Esophagus (tissue), 2 donors: ENCODE measurements around the gene E2F4. TPM values are rescaled to one million over a fixed set of nuclear protein-coding genes. Genes with fewer than 3 reads are reported as not detected.
A peak's percentile ranks its signal among the peaks of the same experiment; 100 is the strongest.

Experiments used
- H3K27ac ChIP-seq, 2 donors: one replicate each; pipeline ENCODE4 v1.5.1; 2013; ENCODE audit warnings: low read depth in 2 of 2, mild to moderate bottlenecking in 2 of 2, inconsistent platforms in 1 of 2, low read length in 1 of 2, moderate library complexity in 1 of 2
- H3K27me3 ChIP-seq, 2 donors: one replicate each; pipeline ENCODE4 v1.6.1; 2013; ENCODE audit warnings: low read length in 2 of 2, control low read depth in 1 of 2, mild to moderate bottlenecking in 1 of 2; ENCODE audit not compliant: insufficient read depth in 2 of 2, control insufficient read depth in 1 of 2
- H3K36me3 ChIP-seq, 2 donors: one replicate each; pipeline ENCODE4 v1.6.1; 2013; ENCODE audit warnings: low read length in 1 of 2; ENCODE audit not compliant: control insufficient read depth in 2 of 2, insufficient read depth in 2 of 2
- H3K4me1 ChIP-seq, 2 donors: one replicate each; pipeline ENCODE4 v1.6.1; 2013; ENCODE audit warnings: low read length in 1 of 2; ENCODE audit not compliant: control insufficient read depth in 2 of 2, insufficient read depth in 2 of 2
- H3K4me3 ChIP-seq, 2 donors: one replicate each; pipeline ENCODE4 v1.5.1; 2013; ENCODE audit warnings: low read length in 2 of 2, mild to moderate bottlenecking in 2 of 2, low read depth in 1 of 2, moderate library complexity in 1 of 2
- H3K9me3 ChIP-seq, 2 donors: one replicate each; pipeline ENCODE4 v1.6.1; 2013; ENCODE audit warnings: mild to moderate bottlenecking in 2 of 2, low read depth in 1 of 2, low read length in 1 of 2, moderate library complexity in 1 of 2; ENCODE audit not compliant: control insufficient read depth in 2 of 2, insufficient read depth in 1 of 2
- WGBS, 2 donors: extraction: QIAGEN DNeasy Blood & Tissue Kit; methylation state at CpG; one replicate each; pipeline ENCODE4 v1.1.7; 2013; 5-methylcytosine and 5-hydroxymethylcytosine counted together
- polyA plus RNA-seq, 2 donors: library from polyadenylated mRNA; stranded (reverse); fragments of 200-250 nt; gene quantifications; one replicate each; pipeline ENCODE4 v1.2.3, GENCODE V29; 2013
- donor health status: healthy with polysubstance abuse.
- donor health status: Bipolar disorder and iron deficiency.

Gene E2F4
- 10 to 100 TPM; 49.1 to 53.0 TPM for polyA plus RNA-seq

- Histone ChIP-seq H3K27ac (peak within 1 kb of the TSS; percentile 69 to 83), H3K4me3 (peak within 1 kb of the TSS; percentile 93 to 97), H3K4me1 (peaks cover 8 to 15% of the 10 kb centered on the region in 2 donors), H3K36me3 (peaks cover 0 to 31% of the 10 kb centered on the region in 2 donors), H3K27me3 (no peaks in the 10 kb centered on the region), H3K9me3 (no peaks in the 10 kb centered on the region)
- 0% methylated on average over 40 to 54 of the region's 54 CpGs for WGBS, 2 donors
Measured at GRCh38 chr16:67191995-67192681, at the start of gene E2F4. Gene E2F4, plus strand, starts transcription at chr16:67192155. Its CDS starts 73 bp downstream, at chr16:67192228.

DNA sequence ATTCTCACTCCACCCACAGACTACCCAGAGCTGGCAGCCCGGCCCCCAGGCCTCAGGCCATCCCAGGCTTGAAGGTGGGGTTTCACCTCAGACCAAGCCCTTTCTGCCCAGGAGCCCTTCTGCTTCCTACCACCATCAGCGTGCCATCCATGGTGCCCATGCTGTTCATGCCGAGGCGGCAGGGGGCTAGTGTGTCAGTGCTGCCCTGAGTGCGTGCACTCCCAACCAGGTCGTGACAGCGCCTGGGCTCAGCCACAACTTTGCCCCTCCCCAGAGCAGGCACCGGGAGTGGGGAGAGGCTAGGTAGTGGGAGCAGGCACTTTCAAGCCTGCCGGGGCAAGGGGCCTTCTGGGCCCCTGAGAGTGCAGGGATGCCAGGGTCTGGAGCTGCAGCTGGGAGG lies 49.6 kb upstream of the E2F4 start:
- H3K36me3 ChIP-seq: peaks cover 15 to 62% of the 10 kb centered on the region in 2 donors
- H3K27me3 ChIP-seq: no peaks in the 10 kb centered on the region
- H3K27ac ChIP-seq: no peak overlapping the region
- peaks cover 0 to 4% of the 10 kb centered on the region in 2 donors for H3K4me1 ChIP-seq
- no peaks in the 10 kb centered on the region for H3K9me3 ChIP-seq
- H3K4me3 ChIP-seq: no peak overlapping the region
- 93 to 95% methylated on average over 9 of the region's 9 CpGs for WGBS, 2 donors

DNA sequence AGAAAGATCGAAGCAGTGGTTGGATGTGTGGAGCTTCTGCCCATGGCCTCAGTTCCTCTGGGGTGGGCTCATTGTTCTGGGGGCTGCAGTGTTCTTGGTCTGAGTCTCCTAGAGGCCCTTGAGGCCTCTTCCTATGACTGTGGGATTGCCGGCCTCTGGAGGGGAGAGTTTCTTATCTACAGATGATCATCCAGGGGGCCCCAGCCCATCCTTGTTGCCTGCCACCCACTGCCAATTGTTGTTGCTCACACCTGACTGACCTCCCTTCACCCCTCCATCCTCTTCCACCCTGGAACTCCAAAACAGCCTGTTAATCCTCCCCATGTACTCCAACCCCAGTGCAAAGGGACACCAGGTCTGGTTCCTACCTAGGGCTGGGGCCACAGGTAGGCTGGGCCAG lies 47.0 kb upstream of the E2F4 start:
- peaks cover 15 to 68% of the 10 kb centered on the region in 2 donors for H3K36me3 ChIP-seq

DNA sequence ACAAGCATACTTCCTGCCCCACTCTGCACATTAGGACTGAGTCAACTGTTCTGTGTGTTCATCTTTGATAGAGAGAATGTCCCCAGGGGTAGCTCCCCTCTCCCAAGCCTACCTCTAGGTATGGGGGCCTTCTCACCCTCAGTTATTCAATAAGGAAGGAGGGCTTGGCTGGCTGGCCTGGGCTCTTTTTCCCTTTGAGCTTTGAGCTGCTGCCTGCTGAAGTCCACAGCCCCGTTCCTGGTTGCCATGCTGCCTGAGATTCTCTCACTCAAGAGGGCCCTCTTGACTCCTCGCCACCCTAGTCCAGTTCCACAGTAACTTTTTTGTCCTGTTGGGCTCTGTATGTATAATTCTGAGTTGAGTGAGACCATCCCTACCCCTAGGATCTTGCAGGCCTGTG lies 46.2 kb upstream of the E2F4 start:
- Histone ChIP-seq H3K27me3 (no peaks in the 10 kb centered on the region), H3K4me1 (peaks cover 0 to 10% of the 10 kb centered on the region in 2 donors), H3K9me3 (no peaks in the 10 kb centered on the region), H3K27ac (no peak overlapping the region), H3K36me3 (peaks cover 13 to 66% of the 10 kb centered on the region in 2 donors), H3K4me3 (no peak overlapping the region)
- WGBS, 2 donors: 91 to 98% methylated on average over 2 of the region's 2 CpGs

More for the DNA sequence above, 47.0 kb upstream of the E2F4 start:
- H3K27me3 ChIP-seq: no peaks in the 10 kb centered on the region
- H3K4me1 ChIP-seq: peaks cover 0 to 9% of the 10 kb centered on the region in 2 donors
- no peaks in the 10 kb centered on the region for H3K9me3 ChIP-seq
- no peak overlapping the region for H3K4me3 ChIP-seq
- 86 to 96% methylated on average over 2 of the region's 2 CpGs for WGBS, 2 donors
- H3K27ac ChIP-seq: no peak overlapping the region

GRCh38 chr16:67146523-67147357 lies 45.2 kb upstream of the E2F4 start:
- Histone ChIP-seq H3K27ac (peak overlapping the region in 1 of 2 donors; percentile 23), H3K4me3 (no peak overlapping the region), H3K27me3 (no peaks in the 10 kb centered on the region), H3K36me3 (peaks cover 7 to 58% of the 10 kb centered on the region in 2 donors), H3K9me3 (no peaks in the 10 kb centered on the region), H3K4me1 (peaks cover 0 to 12% of the 10 kb centered on the region in 2 donors)
- WGBS, 2 donors: 86 to 89% methylated on average over 7 of the region's 7 CpGs

- 58 to 62% methylated on average over 4 of the region's 4 CpGs for WGBS, 2 donors
- Histone ChIP-seq H3K9me3 (no peaks in the 10 kb centered on the region), H3K27ac (peak overlapping the region in 1 of 2 donors; percentile 23), H3K36me3 (peaks cover 3 to 50% of the 10 kb centered on the region in 2 donors), H3K4me1 (peaks cover 0 to 12% of the 10 kb centered on the region in 2 donors), H3K27me3 (no peaks in the 10 kb centered on the region), H3K4me3 (no peak overlapping the region)
Measured at GRCh38 chr16:67147437-67148140, 44.4 kb upstream of the E2F4 start.

- Histone ChIP-seq H3K27me3 (no peaks in the 10 kb centered on the region), H3K4me1 (peaks cover 0 to 12% of the 10 kb centered on the region in 2 donors), H3K9me3 (no peaks in the 10 kb centered on the region), H3K4me3 (no peak overlapping the region), H3K36me3 (peaks cover 3 to 45% of the 10 kb centered on the region in 2 donors), H3K27ac (no peak overlapping the region)
- 85 to 88% methylated on average over 2 of the region's 2 CpGs for WGBS, 2 donors
Measured at GRCh38 chr16:67148221-67148620, 43.7 kb upstream of the E2F4 start.

DNA sequence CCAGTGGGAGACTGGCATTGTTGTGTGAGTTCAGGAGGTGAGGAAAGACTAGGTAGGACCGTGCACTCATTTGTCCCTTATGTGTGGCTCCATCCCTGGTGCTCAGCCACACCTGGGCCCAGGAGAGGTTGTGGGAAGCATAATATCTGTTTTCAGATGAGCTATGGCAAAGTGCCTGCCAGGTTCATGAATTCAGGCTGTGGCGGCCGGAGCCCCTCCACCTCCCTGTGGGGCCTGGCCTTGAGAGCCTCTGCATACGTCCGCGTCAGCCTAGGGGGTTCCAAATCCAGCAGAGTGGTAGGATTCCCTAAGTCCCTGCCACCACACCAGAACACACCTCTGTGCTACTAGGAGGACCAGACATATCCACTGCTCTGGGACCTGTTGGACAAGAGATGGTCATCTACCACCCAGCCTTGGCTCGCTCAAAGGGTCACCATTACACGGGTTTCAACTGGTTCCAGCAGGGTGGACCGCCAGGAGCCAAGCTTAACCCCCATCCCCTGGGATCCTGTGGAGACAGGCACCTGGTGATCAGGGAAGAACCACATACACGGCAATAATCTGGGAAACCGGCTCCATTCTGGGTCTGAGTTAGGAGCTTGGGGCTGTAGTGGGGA lies 43.2 kb upstream of the E2F4 start:
- Histone ChIP-seq H3K4me1 (peaks cover 0 to 12% of the 10 kb centered on the region in 2 donors), H3K27me3 (no peaks in the 10 kb centered on the region), H3K9me3 (no peaks in the 10 kb centered on the region), H3K4me3 (no peak overlapping the region), H3K27ac (no peak overlapping the region), H3K36me3 (peaks cover 3 to 41% of the 10 kb centered on the region in 2 donors)
- 85 to 92% methylated on average over 11 of the region's 11 CpGs for WGBS, 2 donors
